GM12878 (cell line): ENCODE data around the gene NAV2.

Experiments
- CTCF ChIP-seq, 3 experiments: IDR thresholded peaks in 2 of 3; conservative IDR thresholded peaks in 1 of 3; 2 replicates each; pipeline ENCODE4 v1.5.1; 2011; ENCODE audit warnings: low read depth in 3 of 3, low read length in 3 of 3, mild to moderate bottlenecking in 3 of 3, control low read depth in 2 of 3, moderate library complexity in 2 of 3, inconsistent platforms in 1 of 3, mixed read lengths in 1 of 3; ENCODE audit not compliant: control insufficient read depth in 2 of 3, insufficient read depth in 1 of 3; ENCODE audit errors: extremely low read depth in 1 of 3
- E2F8 ChIP-seq: fragments of 450-650 bp; IDR thresholded peaks from 2 replicates; pipeline ENCODE4 v1.6.1; 2018; ENCODE audit warnings: mild to moderate bottlenecking, low read depth, moderate library complexity; ENCODE audit not compliant: partially characterized antibody
- EP300 ChIP-seq, 2 experiments: fragments of 150-350 bp in 1 of 2; IDR thresholded peaks; 2 replicates each; pipeline ENCODE4 v1.6.1; 2011 to 2012; ENCODE audit warnings: low read depth in 2 of 2, low read length in 2 of 2, borderline replicate concordance in 1 of 2, improper control_type of control experiment in 1 of 2, inconsistent platforms in 1 of 2; ENCODE audit not compliant: control insufficient read depth in 1 of 2
- HDGF ChIP-seq: fragments of 450-650 bp; IDR thresholded peaks from 2 replicates; pipeline ENCODE4 v1.6.1; 2016; ENCODE audit warnings: antibody characterized with exemption
- POLR2A ChIP-seq: IDR thresholded peaks from 2 replicates; pipeline ENCODE4 v1.6.1; 2011; ENCODE audit warnings: low read depth, mild to moderate bottlenecking, low read length
- RBBP5 ChIP-seq: fragments of 200-600 bp; sonication (generic); conservative IDR thresholded peaks from 2 replicates; pipeline ENCODE4 v1.6.1; 2016
- RFX5 ChIP-seq: IDR thresholded peaks from 2 replicates; pipeline ENCODE4 v1.6.1; 2011; ENCODE audit warnings: low read depth, low read length, improper control_type of control experiment
- SIN3A ChIP-seq: IDR thresholded peaks from 2 replicates; pipeline ENCODE4 v1.6.1; 2012; ENCODE audit warnings: low read depth, low read length, improper control_type of control experiment
- SUZ12 ChIP-seq: fragments of 200-600 bp; sonication (generic); IDR thresholded peaks from one replicate; pipeline ENCODE4 v1.6.1; 2018; ENCODE audit warnings: antibody characterized with exemption, mild to moderate bottlenecking; ENCODE audit not compliant: unreplicated experiment
- ZBTB11 ChIP-seq: fragments of 450-650 bp; formaldehyde crosslinking; IDR thresholded peaks from 2 replicates; pipeline ENCODE4 v1.5.0; 2022; ENCODE audit warnings: mild to moderate bottlenecking, missing genetic modification characterization

- TF ChIP-seq POLR2A (no peak), ZBTB11 (CRISPR knock-in tag) (no peak), CTCF (IDR thresholded peaks at IDR 0.05 in 2 of 3, conservative IDR thresholded peaks at IDR 0.05 in 1 of 3; ENCODE audit: control insufficient read depth in 2 of 3, extremely low read depth in 1 of 3, insufficient read depth in 1 of 3, low read depth in 3 of 3, low read length in 3 of 3) (no peak), SIN3A (no peak), SUZ12 (no peak), RBBP5 (no peak), RFX5 (no peak), EP300 (IDR thresholded peaks at IDR 0.05; ENCODE audit: borderline replicate concordance in 1 of 2, control insufficient read depth in 1 of 2, low read depth in 2 of 2, low read length in 2 of 2) (no peak), HDGF (no peak), E2F8 (no peak)
These were observed 243.6 kb downstream of the NAV2 start for GRCh38 chr11:19956228-19956627.
